ENCODE measurements around the gene VMP1.

VMP1 gene

GRCh38 chr17:59733697-59734096 lies 26.2 kb downstream of the VMP1 start:
- FAIRE-seq (no peak), DNase-seq (ENCODE audit: insufficient read length, low spot score) (no peak)
- no peak for TF ChIP-seq CTCF (IDR thresholded peaks at IDR 0.05; ENCODE audit: insufficient read depth, missing control alignments)

GRCh38 chr17:59734226-59734625 lies 26.8 kb downstream of the VMP1 start:
- FAIRE-seq: no peak
- TF ChIP-seq CTCF (IDR thresholded peaks at IDR 0.05; ENCODE audit: insufficient read depth, missing control alignments): no peak
- no peak for DNase-seq (ENCODE audit: insufficient read length, low spot score)

- no peak for FAIRE-seq
- DNase-seq (ENCODE audit: insufficient read length, low spot score): no peak
- no peak for TF ChIP-seq CTCF (IDR thresholded peaks at IDR 0.05; ENCODE audit: insufficient read depth, missing control alignments)
Measured at GRCh38 chr17:59737324-59737723, 29.9 kb downstream of the VMP1 start.

GRCh38 chr17:59743842-59744241 lies 36.4 kb downstream of the VMP1 start:
- DNase-seq (ENCODE audit: insufficient read length, low spot score): no peak
- no peak for FAIRE-seq
- TF ChIP-seq CTCF (IDR thresholded peaks at IDR 0.05; ENCODE audit: insufficient read depth, missing control alignments): no peak

GRCh38 chr17:59745040-59745439 lies 37.6 kb downstream of the VMP1 start:
- TF ChIP-seq CTCF (IDR thresholded peaks at IDR 0.05; ENCODE audit: insufficient read depth, missing control alignments): no peak
- DNase-seq (ENCODE audit: insufficient read length, low spot score) (no peak), FAIRE-seq (no peak)

GRCh38 chr17:59746849-59747445 lies 39.5 kb downstream of the VMP1 start:
- FAIRE-seq (no peak), DNase-seq (ENCODE audit: insufficient read length, low spot score) (no peak)
- TF ChIP-seq CTCF (IDR thresholded peaks at IDR 0.05; ENCODE audit: insufficient read depth, missing control alignments): peak; percentile 78

GRCh38 chr17:59748591-59748990 lies 41.1 kb downstream of the VMP1 start:
- no peak for FAIRE-seq
- no peak for DNase-seq (ENCODE audit: insufficient read length, low spot score)
- no peak for TF ChIP-seq CTCF (IDR thresholded peaks at IDR 0.05; ENCODE audit: insufficient read depth, missing control alignments)

All from D721Med (cell line).